ENCODE data around the gene SLC4A9. TPM values are rescaled to one million over a fixed set of nuclear protein-coding genes. Genes with fewer than 3 reads are reported as not detected.

The SLC4A9 gene
- total RNA-seq, 1 donor from 2014 or later = 0.25 TPM

- intact Hi-C loops (cut with DNase I) = no loop called here
- peaks cover 14% of the 10 kb centered on the region for H3K4me1 ChIP-seq
- H3K27me3 ChIP-seq = no peaks in the 10 kb centered on the region
- H3K36me3 ChIP-seq = no peaks in the 10 kb centered on the region
- no peak overlapping the region for H3K4me3 ChIP-seq
- TF ChIP-seq CTCF (IDR thresholded peaks at IDR 0.05) (peak; percentile 57 to 90 (median 85)), POLR2A (IDR thresholded peaks at IDR 0.05) (no peak), POLR2AphosphoS5 (IDR thresholded peaks at IDR 0.05; ENCODE audit: insufficient read depth in 1 of 2, low read depth in 1 of 2) (peak in 1 of 2 donors; percentile 46)
- H3K27ac ChIP-seq = no peak overlapping the region
- H3K9me3 ChIP-seq = no peaks in the 10 kb centered on the region
- DNase-seq (ENCODE audit: extremely low spot score in 2 of 2) = no peak
Measured at GRCh38 chr5:140351609-140352334, 8.2 kb upstream of the SLC4A9 start.

GRCh38 chr5:140355546-140355945, 4.4 kb upstream of the SLC4A9 start:
- no peak overlapping the region for H3K27ac ChIP-seq

GRCh38 chr5:140356853-140357725, 2.9 kb upstream of the SLC4A9 start:
- Histone ChIP-seq H3K4me1 (peaks cover 15% of the 10 kb centered on the region), H3K36me3 (no peaks in the 10 kb centered on the region), H3K9me3 (no peaks in the 10 kb centered on the region), H3K27ac (peak overlapping the region; percentile 4), H3K27me3 (no peaks in the 10 kb centered on the region), H3K4me3 (no peak overlapping the region)
- DNase-seq (ENCODE audit: extremely low spot score in 2 of 2) = no peak
- intact Hi-C loops (cut with DNase I) = no loop called here
- no peak for TF ChIP-seq CTCF (IDR thresholded peaks at IDR 0.05)
- no peak for TF ChIP-seq POLR2AphosphoS5 (IDR thresholded peaks at IDR 0.05; ENCODE audit: insufficient read depth in 1 of 2, low read depth in 1 of 2)
- no peak for TF ChIP-seq POLR2A (IDR thresholded peaks at IDR 0.05)

More at GRCh38 chr5:140355546-140355945, 4.4 kb upstream of the SLC4A9 start:
- H3K4me3 ChIP-seq = no peak overlapping the region
- H3K36me3 ChIP-seq = no peaks in the 10 kb centered on the region
- no peak for DNase-seq (ENCODE audit: extremely low spot score in 2 of 2)
- peaks cover 21% of the 10 kb centered on the region for H3K4me1 ChIP-seq
- intact Hi-C loops (cut with DNase I) = no loop called here
- no peaks in the 10 kb centered on the region for H3K27me3 ChIP-seq
- TF ChIP-seq POLR2A (IDR thresholded peaks at IDR 0.05) (no peak), POLR2AphosphoS5 (IDR thresholded peaks at IDR 0.05; ENCODE audit: insufficient read depth in 1 of 2, low read depth in 1 of 2) (no peak), CTCF (IDR thresholded peaks at IDR 0.05) (no peak)
- H3K9me3 ChIP-seq = no peaks in the 10 kb centered on the region

GRCh38 chr5:140357726-140358093, 2.3 kb upstream of the SLC4A9 start:
- no peak overlapping the region for H3K4me3 ChIP-seq
- no peak for DNase-seq (ENCODE audit: extremely low spot score in 2 of 2)
- H3K27ac ChIP-seq = peak overlapping the region; percentile 4
- H3K9me3 ChIP-seq = no peaks in the 10 kb centered on the region
- no peaks in the 10 kb centered on the region for H3K27me3 ChIP-seq
- H3K4me1 ChIP-seq = peaks cover 15% of the 10 kb centered on the region
- H3K36me3 ChIP-seq = no peaks in the 10 kb centered on the region
- TF ChIP-seq CTCF (IDR thresholded peaks at IDR 0.05) = peak; percentile 87 to 90 (median 87)
- peak in 1 of 2 donors; percentile 61 for TF ChIP-seq POLR2AphosphoS5 (IDR thresholded peaks at IDR 0.05; ENCODE audit: insufficient read depth in 1 of 2, low read depth in 1 of 2)
- TF ChIP-seq POLR2A (IDR thresholded peaks at IDR 0.05) = no peak
- intact Hi-C loops (cut with DNase I) = no loop called here

Measured in vagina (tissue), 2 donors.